ENCODE measurements around the gene PVALB.

PVALB gene

DNA sequence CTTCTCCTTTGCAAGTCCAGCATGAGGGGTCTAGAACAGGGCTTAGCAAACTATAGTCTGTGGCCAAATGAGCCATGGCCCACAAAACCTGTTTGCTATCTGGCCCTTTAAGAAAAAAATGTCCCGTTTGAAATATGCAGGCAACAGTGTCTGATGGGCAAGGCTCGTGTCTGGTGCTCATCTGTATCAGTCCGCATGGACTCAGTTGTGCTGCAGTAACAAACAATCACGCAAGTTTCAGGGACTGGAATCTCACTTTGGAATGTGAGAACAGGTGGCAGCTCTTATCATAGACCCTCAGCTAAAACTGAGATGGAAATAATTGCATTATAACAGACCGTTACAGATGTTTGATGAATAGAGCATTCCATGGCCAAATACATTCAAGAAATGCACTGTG lies 19.1 kb upstream of the PVALB start:
- no peak overlapping the region for H3K4me3 ChIP-seq (ENCODE audit: low read depth, low read length)
- DNase-seq (ENCODE audit: low read depth, low spot score) = no peak
- in situ Hi-C loops (cut with HindIII; ENCODE audit: low sequenced_read_pairs) = no loop called here
- TF ChIP-seq, protein P1, sequence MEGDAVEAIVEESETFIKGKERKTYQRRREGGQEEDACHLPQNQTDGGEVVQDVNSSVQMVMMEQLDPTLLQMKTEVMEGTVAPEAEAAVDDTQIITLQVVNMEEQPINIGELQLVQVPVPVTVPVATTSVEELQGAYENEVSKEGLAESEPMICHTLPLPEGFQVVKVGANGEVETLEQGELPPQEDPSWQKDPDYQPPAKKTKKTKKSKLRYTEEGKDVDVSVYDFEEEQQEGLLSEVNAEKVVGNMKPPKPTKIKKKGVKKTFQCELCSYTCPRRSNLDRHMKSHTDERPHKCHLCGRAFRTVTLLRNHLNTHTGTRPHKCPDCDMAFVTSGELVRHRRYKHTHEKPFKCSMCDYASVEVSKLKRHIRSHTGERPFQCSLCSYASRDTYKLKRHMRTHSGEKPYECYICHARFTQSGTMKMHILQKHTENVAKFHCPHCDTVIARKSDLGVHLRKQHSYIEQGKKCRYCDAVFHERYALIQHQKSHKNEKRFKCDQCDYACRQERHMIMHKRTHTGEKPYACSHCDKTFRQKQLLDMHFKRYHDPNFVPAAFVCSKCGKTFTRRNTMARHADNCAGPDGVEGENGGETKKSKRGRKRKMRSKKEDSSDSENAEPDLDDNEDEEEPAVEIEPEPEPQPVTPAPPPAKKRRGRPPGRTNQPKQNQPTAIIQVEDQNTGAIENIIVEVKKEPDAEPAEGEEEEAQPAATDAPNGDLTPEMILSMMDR (IDR thresholded peaks at IDR 0.05; ENCODE audit: low read depth, low read length) = no peak

DNA sequence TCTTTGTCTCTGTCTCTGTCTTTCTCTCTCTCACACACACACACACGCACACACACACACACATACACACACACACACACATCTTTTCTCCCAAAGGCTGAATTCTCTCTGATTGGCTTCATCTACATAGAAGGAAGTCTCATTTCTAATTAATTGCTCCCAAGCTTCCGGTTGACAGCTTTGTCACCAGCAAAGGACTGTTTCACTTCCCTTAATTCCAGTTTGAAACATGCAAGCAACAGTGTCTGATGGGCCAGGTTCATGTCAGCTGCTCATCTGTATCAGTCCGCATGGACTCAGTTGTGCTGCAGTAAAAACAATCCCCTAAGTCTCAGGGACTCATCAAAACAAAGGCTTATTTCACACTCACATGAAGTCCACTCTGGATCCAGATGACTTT lies 16.2 kb upstream of the PVALB start:
- H3K4me3 ChIP-seq (ENCODE audit: low read depth, low read length) = no peak overlapping the region
- TF ChIP-seq, protein P1 (IDR thresholded peaks at IDR 0.05; ENCODE audit: low read depth, low read length) = no peak
- in situ Hi-C loops (cut with HindIII; ENCODE audit: low sequenced_read_pairs) = no loop called here
- DNase-seq (ENCODE audit: low read depth, low spot score) = no peak

GRCh38 chr22:36831717-36832116 lies 14.9 kb upstream of the PVALB start:
- no peak overlapping the region for H3K4me3 ChIP-seq (ENCODE audit: low read depth, low read length)
- TF ChIP-seq, protein P1 (IDR thresholded peaks at IDR 0.05; ENCODE audit: low read depth, low read length) = no peak
- in situ Hi-C loops (cut with HindIII; ENCODE audit: low sequenced_read_pairs) = no loop called here
- DNase-seq (ENCODE audit: low read depth, low spot score) = no peak

DNA sequence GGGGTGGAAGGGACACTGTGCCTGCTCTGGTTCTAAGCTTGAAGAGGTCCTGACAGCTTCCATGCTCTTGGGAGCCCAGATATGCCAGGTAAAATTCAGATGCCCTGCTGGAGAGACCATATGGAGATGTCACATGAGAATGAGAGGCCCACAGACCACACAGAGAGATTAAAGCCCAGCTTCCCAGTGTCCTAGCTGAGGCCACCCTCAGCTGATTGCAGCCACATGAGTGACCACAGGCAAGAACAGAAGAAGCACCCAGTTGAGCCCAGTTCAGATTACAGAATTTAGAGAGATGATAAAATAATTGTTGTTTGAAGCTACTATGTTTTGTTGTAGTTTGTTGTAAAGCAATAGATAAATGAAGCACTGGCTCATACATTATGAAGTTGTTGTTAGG lies 14.4 kb upstream of the PVALB start:
- in situ Hi-C loops (cut with HindIII; ENCODE audit: low sequenced_read_pairs) = no loop called here

GRCh38 chr22:36830601-36831000 lies 13.8 kb upstream of the PVALB start:
- TF ChIP-seq, protein P1 (IDR thresholded peaks at IDR 0.05; ENCODE audit: low read depth, low read length) = no peak
- H3K4me3 ChIP-seq (ENCODE audit: low read depth, low read length) = no peak overlapping the region
- DNase-seq (ENCODE audit: low read depth, low spot score) = no peak
- in situ Hi-C loops (cut with HindIII; ENCODE audit: low sequenced_read_pairs) = no loop called here

More for the DNA sequence above, 14.4 kb upstream of the PVALB start:
- no peak overlapping the region for H3K4me3 ChIP-seq (ENCODE audit: low read depth, low read length)
- DNase-seq (ENCODE audit: low read depth, low spot score) = no peak
- TF ChIP-seq, protein P1 (IDR thresholded peaks at IDR 0.05; ENCODE audit: low read depth, low read length) = no peak

- in situ Hi-C loops (cut with HindIII; ENCODE audit: low sequenced_read_pairs) = no loop called here
Measured at GRCh38 chr22:36829370-36830002, 12.7 kb upstream of the PVALB start.

More at GRCh38 chr22:36829370-36830002, 12.7 kb upstream of the PVALB start:
- no peak overlapping the region for H3K4me3 ChIP-seq (ENCODE audit: low read depth, low read length)
- TF ChIP-seq, protein P1 (IDR thresholded peaks at IDR 0.05; ENCODE audit: low read depth, low read length) = no peak
- DNase-seq (ENCODE audit: low read depth, low spot score) = no peak
